Lower leg skin (tissue), 4 donors: ENCODE data around the gene GRIA1. TPM values are rescaled to one million over a fixed set of nuclear protein-coding genes. Genes with fewer than 3 reads are reported as not detected.

Experiments
- DNase-seq, 2 donors: peaks; one replicate each; pipeline ENCODE4 v3.0.0-alpha.2; 2019; ENCODE audit warnings: low spot score in 2 of 2
- H3K4me3 ChIP-seq: fragments of 200-600 bp; sonication (generic); 2 replicates; pipeline ENCODE4 v1.5.1; 2017; ENCODE audit warnings: mild to moderate bottlenecking, low read depth; ENCODE audit not compliant: poor library complexity, severe bottlenecking
- CTCF ChIP-seq, 3 donors: fragments of 450-650 bp; IDR thresholded peaks; one replicate each; pipeline ENCODE4 v1.5.1; 2016; ENCODE audit warnings: antibody characterized with exemption in 3 of 3, mild to moderate bottlenecking in 3 of 3, moderate library complexity in 2 of 3
- POLR2A ChIP-seq, 2 donors: fragments of 450-650 bp; IDR thresholded peaks; one replicate each; pipeline ENCODE4 v1.6.1; 2016 to 2017; ENCODE audit warnings: antibody characterized with exemption in 2 of 2, mild to moderate bottlenecking in 1 of 2, moderate library complexity in 1 of 2
- WGBS, 2 donors: methylation state at CpG; one replicate each; pipeline ENCODE4 v1.1.5; 2018; 5-methylcytosine and 5-hydroxymethylcytosine counted together
- intact Hi-C: fragments of 100-400 bp; cut with DNase I; formaldehyde crosslinking; loops from one replicate; pipeline ENCODE4 v1.15.0; 2023; ENCODE audit warnings: low total_unique reads
- total RNA-seq, 4 donors: library from RNA; depleted of rRNA; stranded (reverse); fragments of >200 nt; gene quantifications; one replicate each; pipeline ENCODE4 v1.1.0, GENCODE V29; 2016

GRIA1 gene
- total RNA-seq, 4 donors from 2014 or later: 0.08 to 2.3 (median 0.40) TPM

GRCh38 chr5:153525536-153525935, 35.1 kb downstream of the GRIA1 start:
- TF ChIP-seq CTCF (IDR thresholded peaks at IDR 0.05) (no peak), POLR2A (IDR thresholded peaks at IDR 0.05) (no peak)
- WGBS, 2 donors: 97 to 100% methylated on average over 1 of the region's 1 CpG
- intact Hi-C loops: no loop called here
- DNase-seq: no peak
- H3K4me3 ChIP-seq: no peak overlapping the region

GRCh38 chr5:153530357-153531143, 40.1 kb downstream of the GRIA1 start:
- WGBS, 2 donors: 83 to 87% methylated on average over 4 of the region's 4 CpGs
- no peak for DNase-seq
- H3K4me3 ChIP-seq: no peak overlapping the region
- intact Hi-C loops: no loop called here
- no peak for TF ChIP-seq CTCF (IDR thresholded peaks at IDR 0.05)
- TF ChIP-seq POLR2A (IDR thresholded peaks at IDR 0.05): no peak

DNA sequence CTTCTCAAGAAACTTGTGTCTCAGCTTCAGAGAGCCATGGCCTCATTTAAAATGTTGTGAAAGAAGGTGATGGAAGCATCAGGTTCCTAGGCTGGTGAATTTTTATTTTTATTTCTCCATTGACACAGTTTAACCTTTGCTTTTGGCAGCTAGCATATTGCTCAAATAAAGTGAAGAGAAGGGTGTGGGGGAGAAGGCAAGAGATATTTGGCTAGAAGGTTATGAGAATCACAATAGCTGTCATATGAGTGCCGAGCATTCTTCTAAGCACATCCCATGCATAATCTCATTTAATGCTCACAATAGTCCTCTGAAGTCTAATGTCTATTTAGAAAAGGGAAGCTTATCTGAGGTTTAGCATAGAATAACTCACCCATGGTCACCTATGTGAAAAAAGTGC, 43.1 kb downstream of the GRIA1 start:
- no peak for DNase-seq
- intact Hi-C loops: no loop called here
- 76 to 94% methylated on average over 1 of the region's 1 CpG for WGBS, 2 donors
- TF ChIP-seq CTCF (IDR thresholded peaks at IDR 0.05): no peak
- no peak for TF ChIP-seq POLR2A (IDR thresholded peaks at IDR 0.05)
- H3K4me3 ChIP-seq: no peak overlapping the region

DNA sequence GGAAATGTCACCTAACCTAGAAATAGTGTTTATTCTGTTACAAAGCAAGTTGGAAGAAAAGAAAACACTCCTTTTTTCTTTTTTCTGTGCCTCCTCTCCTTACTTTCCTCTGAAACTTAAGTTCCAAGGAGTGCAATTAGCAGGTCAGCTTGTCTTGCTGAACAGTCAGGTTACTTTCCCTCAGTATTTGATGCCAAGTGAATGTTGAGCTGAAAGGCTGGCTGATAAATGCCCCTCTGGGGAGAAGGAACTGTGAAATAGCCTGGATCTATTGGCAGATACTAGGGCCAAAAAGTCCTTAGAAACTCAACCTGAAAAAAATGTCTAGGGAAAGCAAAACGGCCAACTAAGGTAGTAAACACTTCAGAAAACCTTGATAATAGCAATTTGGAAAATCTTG, 43.6 kb downstream of the GRIA1 start:
- WGBS, 2 donors: 33 to 36% methylated on average over 1 of the region's 1 CpG
- no peak overlapping the region for H3K4me3 ChIP-seq
- no peak for DNase-seq
- TF ChIP-seq POLR2A (IDR thresholded peaks at IDR 0.05) (no peak), CTCF (IDR thresholded peaks at IDR 0.05) (no peak)
- intact Hi-C loops: no loop called here

- intact Hi-C loops: no loop called here
- WGBS, 2 donors: 74 to 87% methylated on average over 8 of the region's 8 CpGs
- no peak for DNase-seq
These were observed 46.7 kb downstream of the GRIA1 start for GRCh38 chr5:153537207-153537606.

More at GRCh38 chr5:153537207-153537606, 46.7 kb downstream of the GRIA1 start:
- no peak overlapping the region for H3K4me3 ChIP-seq
- TF ChIP-seq CTCF (IDR thresholded peaks at IDR 0.05) (no peak), POLR2A (IDR thresholded peaks at IDR 0.05) (no peak)
